ENCODE measurements around the gene ITPK1.

- TF ChIP-seq POLR2AphosphoS5 (IDR thresholded peaks at IDR 0.05; ENCODE audit: low read depth) (no peak), CTCF (conservative IDR thresholded peaks at IDR 0.05; ENCODE audit: low read depth in 2 of 2) (no peak), ETS1 (IDR thresholded peaks at IDR 0.05) (no peak), EZH2 (IDR thresholded peaks at IDR 0.05; ENCODE audit: low read depth, unreplicated experiment) (no peak), NANOG (IDR thresholded peaks at IDR 0.05; ENCODE audit: borderline replicate concordance) (no peak), STAT1 (IDR thresholded peaks at IDR 0.05; ENCODE audit: unreplicated experiment) (no peak), REST (IDR thresholded peaks at IDR 0.05; ENCODE audit: unreplicated experiment) (no peak), JUNB (IDR thresholded peaks at IDR 0.05; ENCODE audit: unreplicated experiment) (no peak), EZH2phosphoT487 (IDR thresholded peaks at IDR 0.05; ENCODE audit: unreplicated experiment) (no peak), CREB1 (CRISPR knock-in tag; IDR thresholded peaks at IDR 0.05; ENCODE audit: low read depth) (no peak), ZNF462 (CRISPR knock-in tag; IDR thresholded peaks at IDR 0.05) (no peak), ZNF114 (CRISPR knock-in tag; IDR thresholded peaks at IDR 0.05) (no peak), ZNF331 (CRISPR knock-in tag; IDR thresholded peaks at IDR 0.05; ENCODE audit: low read depth) (no peak)
These were observed 91.8 kb downstream of the ITPK1 start for GRCh38 chr14:93023802-93024434.

Data from GM23338 (cell line).